HG03378 (cell line): ENCODE measurements around the gene ZNF792.
"Not testable (repeated sequence)": the region's sequence is repeated elsewhere in the genome, so short reads cannot be mapped to it uniquely, and the experiment has no call there.

Experiments used
- ATAC-seq: cut with Tn5 transposase; IDR thresholded peaks from one replicate; pipeline ENCODE4 v1.9.1; 2021; ENCODE audit warnings: mild to moderate bottlenecking, moderate library complexity; ENCODE audit not compliant: unreplicated experiment

ZNF792 gene

GRCh38 chr19:34963573-34964406, at the start of gene ZNF792:
Gene ZNF792, minus strand, starts transcription at chr19:34964229. Its CDS starts 567 bp downstream, at chr19:34963662.
- no peak for ATAC-seq

GRCh38 chr19:35013041-35013819, 49.2 kb upstream of the ZNF792 start:
- no peak for ATAC-seq

DNA sequence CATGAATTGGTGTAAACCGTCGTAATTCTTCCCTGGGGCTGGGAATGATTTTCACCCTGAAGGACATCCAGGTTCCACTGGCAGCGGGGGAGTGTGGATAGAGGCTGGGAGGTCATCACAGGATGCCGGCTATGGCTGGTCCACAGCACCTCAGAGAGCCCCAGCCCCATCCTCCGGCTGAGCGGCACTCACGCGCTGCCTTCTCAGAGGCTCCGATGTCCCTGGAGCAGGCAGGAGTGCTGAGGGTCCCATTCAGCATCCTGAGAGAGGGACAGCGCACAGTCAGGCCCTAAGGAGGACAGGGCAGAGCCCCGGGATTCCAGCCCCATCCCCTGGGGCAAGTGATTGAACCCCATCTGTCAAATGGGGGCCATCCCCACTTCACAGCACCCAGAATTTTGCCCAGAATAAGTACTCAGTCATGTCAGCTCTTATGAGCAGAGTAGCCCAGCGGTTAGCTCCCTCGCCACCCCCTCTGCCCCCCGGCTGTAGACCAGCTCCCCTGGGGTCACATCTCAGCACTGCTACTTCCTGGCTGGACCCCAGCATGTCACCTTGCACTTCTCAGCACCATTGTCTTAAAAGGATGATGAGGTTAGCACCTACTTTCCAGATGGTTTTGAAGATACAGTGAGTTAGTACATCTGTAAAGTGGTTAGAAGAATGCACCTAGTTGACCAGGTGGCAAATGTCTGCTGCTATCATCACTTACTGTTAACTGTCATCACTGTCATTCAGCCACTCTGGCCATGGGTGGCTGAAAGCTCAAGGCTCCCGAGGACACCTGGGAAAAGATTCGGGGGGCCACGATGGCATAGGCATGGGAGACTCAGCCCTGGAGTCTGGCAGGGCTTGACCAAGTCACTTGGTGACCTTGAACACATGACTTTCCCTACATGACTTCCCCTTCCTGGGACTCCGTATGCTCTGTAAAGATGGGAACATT, 48.0 kb upstream of the ZNF792 start:
- ATAC-seq = no peak

DNA sequence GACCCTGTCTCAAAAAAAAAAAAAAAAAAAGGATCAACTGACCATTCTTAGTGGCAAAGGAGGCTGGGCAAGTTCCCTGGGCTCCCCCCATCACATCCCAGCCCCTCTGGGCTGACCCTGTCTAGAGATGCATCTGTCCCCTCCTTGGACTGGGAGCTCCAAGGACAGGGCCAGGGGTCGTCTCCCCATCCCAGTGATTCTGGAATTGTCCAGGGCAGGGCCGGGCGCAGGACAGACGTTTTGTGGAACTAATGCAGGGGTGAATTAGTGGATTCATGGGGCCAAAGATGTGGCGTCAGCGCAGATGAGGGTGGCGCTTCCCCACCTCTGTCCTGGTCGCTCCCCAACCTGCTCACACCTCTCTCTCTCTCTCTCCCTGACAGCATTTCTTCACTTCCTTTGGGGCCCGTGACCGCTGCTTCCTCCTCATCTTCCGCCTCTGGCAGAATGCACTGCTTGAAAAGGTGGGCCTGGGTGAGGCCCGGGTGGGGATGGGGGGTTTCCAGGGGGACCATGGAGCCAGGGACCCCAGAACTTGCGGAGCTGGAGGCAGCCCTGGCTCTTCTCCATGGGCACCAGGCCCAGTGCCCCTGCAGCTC, 47.2 kb upstream of the ZNF792 start:
- ATAC-seq = no peak

DNA sequence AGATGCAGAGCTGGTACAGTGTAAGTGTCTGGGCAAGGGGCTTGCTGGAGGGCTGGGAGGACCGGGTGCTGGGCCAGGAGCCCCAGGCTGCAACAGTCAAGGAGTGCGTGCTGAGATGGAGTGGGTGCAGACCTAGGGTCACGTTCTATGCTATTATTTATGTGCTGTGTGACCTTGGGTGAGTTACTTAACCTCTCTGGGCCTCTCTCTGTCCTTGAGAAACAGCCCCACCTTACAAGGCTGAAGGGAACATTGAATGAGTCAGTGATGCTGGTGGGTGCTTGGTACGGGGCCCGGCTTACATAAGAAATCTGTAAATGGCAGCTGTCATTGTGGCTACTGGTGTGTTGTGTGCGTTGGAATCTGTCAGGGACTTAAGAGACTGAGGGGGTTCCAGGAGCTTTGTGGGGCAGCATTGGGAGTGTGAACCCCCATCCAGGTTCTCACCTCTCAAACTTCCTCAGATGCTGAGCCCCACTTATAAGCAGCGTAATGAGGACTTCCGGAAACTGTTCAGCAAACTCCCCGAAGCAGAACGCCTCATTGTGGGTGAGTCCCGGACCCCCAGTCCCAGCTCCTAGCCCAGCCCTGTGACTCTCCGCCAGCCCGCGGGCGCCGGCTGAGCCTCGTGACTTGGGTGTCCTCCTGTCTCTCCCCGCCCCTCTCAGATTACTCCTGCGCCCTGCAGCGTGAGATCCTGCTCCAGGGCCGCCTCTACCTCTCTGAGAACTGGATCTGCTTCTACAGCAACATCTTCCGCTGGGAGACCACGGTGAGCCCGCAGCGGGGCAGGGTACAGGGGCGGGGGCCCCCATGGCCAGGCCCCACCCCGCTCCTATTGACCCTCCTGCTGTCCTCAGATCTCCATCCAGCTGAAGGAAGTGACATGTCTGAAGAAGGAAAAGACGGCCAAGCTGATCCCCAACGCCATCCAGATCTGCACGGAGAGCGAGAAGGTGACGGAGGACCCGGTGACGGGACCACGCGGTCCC, 45.7 kb upstream of the ZNF792 start:
- no peak for ATAC-seq

DNA sequence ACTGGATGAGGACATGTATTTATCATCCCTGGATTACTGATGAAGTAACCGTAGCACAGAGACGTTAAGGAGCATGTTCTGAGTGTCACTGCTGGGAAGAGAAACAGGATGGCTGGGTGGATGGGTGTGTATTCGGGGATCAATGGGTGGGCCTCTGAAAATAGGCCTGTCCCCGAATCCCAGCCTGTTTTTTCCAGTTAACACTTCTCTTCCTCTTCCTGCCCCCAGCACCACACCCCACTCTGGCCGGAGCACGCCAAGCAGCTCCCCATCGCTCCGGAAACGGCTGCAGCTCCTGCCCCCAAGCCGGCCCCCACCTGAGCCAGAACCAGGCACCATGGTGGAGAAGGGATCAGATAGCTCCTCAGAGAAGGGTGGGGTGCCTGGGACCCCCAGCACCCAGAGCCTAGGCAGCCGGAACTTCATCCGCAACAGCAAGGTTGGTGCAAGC, 44.9 kb upstream of the ZNF792 start:
- ATAC-seq = no peak

- not testable (repeated sequence) for ATAC-seq
Measured at GRCh38 chr19:35007427-35007826, 43.4 kb upstream of the ZNF792 start.

GRCh38 chr19:35006999-35007365, 43.0 kb upstream of the ZNF792 start:
- no peak for ATAC-seq

GRCh38 chr19:35006342-35006998, 42.4 kb upstream of the ZNF792 start:
- no peak for ATAC-seq

DNA sequence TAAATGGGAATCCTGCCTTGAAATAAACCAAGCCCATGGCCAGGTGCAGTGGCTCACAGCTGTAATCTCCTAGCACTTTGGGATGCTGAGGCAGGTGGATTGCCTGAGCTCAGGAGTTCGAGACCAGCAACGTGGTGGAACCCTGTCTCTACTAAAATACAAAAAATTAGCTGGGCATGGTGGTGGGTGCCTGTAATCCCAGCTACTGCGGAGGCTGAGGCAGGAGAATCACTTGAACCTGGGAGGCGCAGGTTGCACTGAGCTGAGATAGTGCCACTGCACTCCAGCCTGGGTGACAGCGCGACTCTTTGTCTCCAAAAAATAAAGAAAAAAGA, 41.9 kb upstream of the ZNF792 start:
- ATAC-seq = not testable (repeated sequence)

DNA sequence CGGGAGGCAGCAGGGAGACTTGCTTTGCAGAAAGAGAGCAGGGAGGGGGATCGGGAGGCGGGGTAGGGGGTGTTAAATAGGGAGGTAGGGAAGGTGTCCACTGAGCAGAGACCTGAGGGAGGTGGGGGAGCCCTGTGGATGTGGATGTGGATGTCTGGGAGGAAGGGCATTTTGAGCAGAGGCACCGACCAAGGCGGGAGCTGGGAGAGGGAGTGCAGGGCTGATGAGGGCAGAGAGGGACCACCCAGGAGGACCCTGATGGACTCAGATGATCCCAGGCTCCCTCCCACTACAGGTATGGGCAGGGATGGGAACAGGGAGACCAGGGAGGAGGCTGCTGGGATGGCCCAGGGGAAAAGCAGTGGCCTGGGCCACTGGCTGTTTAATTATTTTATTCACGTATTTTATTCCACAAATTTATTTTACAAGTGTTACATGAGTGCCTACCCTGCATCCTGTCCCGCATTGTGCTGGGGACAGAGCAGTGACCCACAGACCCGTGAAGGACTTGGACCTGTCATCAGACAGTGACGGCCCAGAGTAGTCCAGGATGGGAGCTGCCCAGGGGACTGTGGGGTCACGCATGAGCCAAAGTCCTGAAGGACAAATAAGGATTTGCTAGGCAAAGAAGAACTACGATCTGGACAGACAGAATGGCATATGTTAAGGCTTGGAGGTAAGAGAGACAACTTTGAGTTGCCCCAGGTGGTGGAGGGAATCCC, 41.4 kb upstream of the ZNF792 start:
- ATAC-seq = no peak

GRCh38 chr19:35004517-35005255, 40.7 kb upstream of the ZNF792 start:
- ATAC-seq = no peak

DNA sequence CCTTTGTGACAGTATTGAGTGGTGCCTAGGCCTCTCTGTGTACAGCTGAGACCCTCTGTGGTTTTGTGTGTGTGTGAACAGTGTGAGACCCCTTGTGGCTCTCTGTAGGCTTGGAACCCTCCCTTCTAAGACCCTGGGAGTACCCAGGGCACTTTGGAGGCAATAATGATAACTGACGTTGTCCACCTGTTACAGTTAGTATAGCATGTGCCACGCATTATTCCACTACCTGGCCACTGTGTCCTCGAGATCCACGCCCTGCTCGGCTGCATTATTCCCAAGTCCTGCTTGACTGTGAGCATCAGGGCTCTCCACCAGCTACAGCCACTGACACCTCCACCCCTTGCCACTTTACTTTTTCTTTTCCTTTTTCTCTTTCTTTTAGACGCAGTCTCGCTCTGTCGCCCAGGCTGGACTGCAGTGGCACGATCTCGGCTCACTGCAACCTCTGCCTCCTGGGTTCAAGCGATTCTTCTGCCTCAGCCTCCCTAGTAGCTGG, 38.1 kb upstream of the ZNF792 start:
- no peak for ATAC-seq

GRCh38 chr19:35000647-35001501, 36.8 kb upstream of the ZNF792 start:
- ATAC-seq = no peak

DNA sequence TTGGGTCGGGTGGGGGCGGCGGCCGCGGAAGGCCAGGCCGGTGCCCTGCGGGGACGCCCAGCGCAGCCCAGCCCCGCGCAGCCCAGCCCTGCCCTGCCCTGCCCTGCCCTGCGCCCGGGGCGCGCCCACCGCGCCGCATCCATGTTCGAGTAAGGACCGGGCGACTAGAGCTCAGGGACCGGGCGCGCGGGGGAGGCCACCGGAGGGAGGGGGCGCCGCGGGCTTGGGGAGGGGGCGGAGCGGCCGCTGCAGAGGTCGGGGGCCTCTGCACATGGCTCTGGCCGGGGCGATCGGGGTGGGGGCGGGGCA, 36.3 kb upstream of the ZNF792 start:
- ATAC-seq = no peak

DNA sequence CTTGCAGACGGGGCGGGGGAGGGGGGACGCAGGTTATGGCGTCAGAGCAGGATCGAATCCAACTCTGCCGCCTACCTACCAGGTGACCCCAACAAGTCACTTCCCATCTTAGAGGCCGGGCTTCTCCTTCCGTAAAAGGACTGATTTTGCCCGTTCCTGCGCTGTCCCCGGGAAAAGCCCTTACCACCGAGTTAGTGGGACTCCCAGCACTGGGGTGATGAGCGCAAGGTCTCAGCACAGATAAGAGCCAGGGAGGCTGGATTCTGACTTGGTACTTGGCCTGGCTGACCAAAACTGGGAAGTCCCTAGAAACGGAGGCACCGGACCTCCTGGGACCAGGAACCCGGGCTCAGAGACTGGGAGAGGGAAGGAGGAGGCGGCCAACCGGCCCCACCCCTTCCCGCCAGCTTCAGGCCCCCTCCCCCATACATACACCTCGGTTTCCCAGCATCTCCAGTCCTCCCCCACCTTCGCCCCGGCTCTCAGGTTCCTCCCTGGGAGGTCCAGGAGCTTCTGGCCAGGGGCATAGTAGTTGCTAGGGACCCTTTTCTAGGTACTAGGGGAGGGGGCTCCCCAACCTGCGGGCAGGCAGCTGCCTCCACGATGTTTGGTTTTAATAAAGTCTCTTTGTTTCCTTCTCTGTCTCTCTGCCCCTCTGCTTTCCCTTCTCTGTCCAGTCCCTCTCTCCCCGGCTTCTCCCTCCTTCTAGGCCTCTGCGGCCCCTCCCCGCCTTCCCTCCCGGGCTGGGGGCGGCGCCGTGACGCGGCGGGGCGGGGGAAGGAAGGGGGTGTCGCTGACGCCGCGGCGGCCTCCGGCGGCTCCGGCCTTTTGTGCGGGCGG, 35.7 kb upstream of the ZNF792 start, which contains the start of gene GRAMD1A:
Gene GRAMD1A, plus strand, starts transcription at position 826 of the 840 bp plus-strand sequence. CDS start 156 bp downstream, outside the sequence.
- peak; percentile 36 for ATAC-seq
